BJ (cell line): Measurements from ENCODE around the gene ITGB1. TPM values are rescaled to one million over a fixed set of nuclear protein-coding genes. Genes with fewer than 3 reads are reported as not detected.
A peak's percentile ranks its signal among the peaks of the same experiment; 100 is the strongest.

Source experiments
- CTCF ChIA-PET: fragments of 350-600 bp; formaldehyde crosslinking; extraction: SDS; loops from one replicate; lab custom pipeline; 2021; ENCODE audit warnings: antibody characterized with exemption, inconsistent platforms; lab: Yijun Ruan, JAX
- POLR2A ChIA-PET: fragments of 300-600 bp; sonication (Branson Sonifier 250); formaldehyde crosslinking; extraction: SDS; loops from one replicate; lab custom pipeline; 2021; ENCODE audit warnings: antibody characterized with exemption; lab: Charles Lee
- DNase-seq: peaks from one replicate; pipeline ENCODE4 v3.0.0-alpha.2; 2011; ENCODE audit warnings: low read depth
- H3K27me3 ChIP-seq: 2 replicates; pipeline ENCODE4 v1.6.0; 2011; ENCODE audit warnings: low read length; ENCODE audit not compliant: control insufficient read depth, insufficient read depth
- H3K36me3 ChIP-seq: 2 replicates; pipeline ENCODE4 v1.5.1; 2011; ENCODE audit warnings: low read length; ENCODE audit not compliant: control insufficient read depth, insufficient read depth
- H3K4me3 ChIP-seq: 2 replicates; pipeline ENCODE4 v1.5.1; 2011; ENCODE audit warnings: low read depth, mild to moderate bottlenecking, control low read depth, low read length
- CTCF ChIP-seq: IDR thresholded peaks from 2 replicates; pipeline ENCODE4 v1.5.1; 2011; ENCODE audit warnings: low read depth, mild to moderate bottlenecking, control low read depth, inconsistent platforms, low read length, moderate library complexity; ENCODE audit not compliant: insufficient read depth
- polyA plus RNA-seq: library from polyadenylated mRNA; depleted of rRNA; stranded (reverse); fragments of >200 nt; gene quantifications from 2 replicates; pipeline ENCODE4 v1.2.3, GENCODE V29; 2011

The ITGB1 gene
- polyA plus RNA-seq, 1 experiment: 824 TPM

GRCh38 chr10:32963096-32963495 lies 5.1 kb upstream of the ITGB1 start:
- no peaks in the 10 kb centered on the region for H3K27me3 ChIP-seq
- no peak overlapping the region for H3K4me3 ChIP-seq
- no peak for TF ChIP-seq CTCF
- CTCF ChIA-PET: no interaction called here
- POLR2A ChIA-PET: no interaction called here
- DNase-seq: no peak
- no peaks in the 10 kb centered on the region for H3K36me3 ChIP-seq

GRCh38 chr10:32962521-32962920 lies 4.5 kb upstream of the ITGB1 start:
- ChIA-PET CTCF (interaction anchor here (0.9 to 1.0 kb wide), 3 partner anchors 8 to 18 kb away, joined by 3 to 4 read pairs (median 4); no protein-coding TSS in a partner anchor), POLR2A (no interaction called here)
- no peak overlapping the region for H3K4me3 ChIP-seq
- no peaks in the 10 kb centered on the region for H3K36me3 ChIP-seq
- DNase-seq: no peak
- H3K27me3 ChIP-seq: no peaks in the 10 kb centered on the region
- no peak for TF ChIP-seq CTCF

GRCh38 chr10:32961895-32962369 lies 3.9 kb upstream of the ITGB1 start:
- Histone ChIP-seq H3K4me3 (no peak overlapping the region), H3K36me3 (no peaks in the 10 kb centered on the region), H3K27me3 (no peaks in the 10 kb centered on the region)
- CTCF ChIA-PET: interaction anchor here (0.9 to 1.0 kb wide), 3 partner anchors 9 to 19 kb away, joined by 3 to 4 read pairs (median 4); no protein-coding TSS in a partner anchor
- POLR2A ChIA-PET: interaction anchor here (1.1 kb wide), 1 partner anchor 24 kb away, joined by 33 read pairs; no protein-coding TSS in a partner anchor
- TF ChIP-seq CTCF: no peak
- DNase-seq: peak; percentile 66

GRCh38 chr10:32961343-32961894 lies 3.4 kb upstream of the ITGB1 start:
- no peak for DNase-seq
- ChIA-PET CTCF (interaction anchor here (0.9 to 1.0 kb wide), 3 partner anchors 8 to 19 kb away, joined by 3 to 4 read pairs (median 4); no protein-coding TSS in a partner anchor), POLR2A (interaction anchor here (1.1 kb wide), 1 partner anchor 24 kb away, joined by 33 read pairs; no protein-coding TSS in a partner anchor)
- TF ChIP-seq CTCF: 0 out of 2 replicates have a peak, but pooled peaks have one; percentile 9
- H3K27me3 ChIP-seq: no peaks in the 10 kb centered on the region
- H3K36me3 ChIP-seq: no peaks in the 10 kb centered on the region
- no peak overlapping the region for H3K4me3 ChIP-seq

GRCh38 chr10:32960022-32960421 lies 2.0 kb upstream of the ITGB1 start:
- no peaks in the 10 kb centered on the region for H3K36me3 ChIP-seq
- POLR2A ChIA-PET: interaction anchor here (1.5 kb wide), 1 partner anchor 21 kb away, joined by 5 read pairs; no protein-coding TSS in a partner anchor
- CTCF ChIA-PET: interaction anchor here (0.7 to 1.6 kb wide), 3 partner anchors 21 to 1032 kb away, joined by 3 to 7 read pairs (median 6); no protein-coding TSS in a partner anchor
- H3K4me3 ChIP-seq: no peak overlapping the region
- no peak for TF ChIP-seq CTCF
- no peaks in the 10 kb centered on the region for H3K27me3 ChIP-seq
- DNase-seq: no peak
